Bronchial epithelial cell (primary cell): ENCODE data around the gene UBE2A. TPM values are rescaled to one million over a fixed set of nuclear protein-coding genes. Genes with fewer than 3 reads are reported as not detected.

Experiments
- DNase-seq: peaks from one replicate; pipeline ENCODE4 v3.0.0-alpha.2; 2010; ENCODE audit warnings: low read depth
- FAIRE-seq: peaks from 2 replicates; lab custom pipeline; 2011; peaks lifted over from hg19 to GRCh38; lab: Jason Lieb, UNC
- H3K27me3 ChIP-seq: 2 replicates; pipeline ENCODE4 v1.5.1; 2011; ENCODE audit warnings: low read length; ENCODE audit not compliant: control insufficient read depth, insufficient read depth
- H3K36me3 ChIP-seq: 2 replicates; pipeline ENCODE4 v1.5.1; 2011; ENCODE audit warnings: low read length; ENCODE audit not compliant: control insufficient read depth, insufficient read depth
- H3K4me3 ChIP-seq: 2 replicates; pipeline ENCODE4 v1.5.1; 2011; ENCODE audit warnings: mild to moderate bottlenecking, low read depth, low read length, control low read depth
- total RNA-seq: library from RNA; depleted of rRNA; stranded (reverse); fragments of >200 nt; gene quantifications from 2 replicates; pipeline ENCODE4 v1.2.1, GENCODE V29; 2014
- TF ChIP-seq, protein P1 (sequence below): IDR thresholded peaks from 2 replicates; pipeline ENCODE4 v1.5.1; 2011; ENCODE audit warnings: mild to moderate bottlenecking, moderate library complexity, low read length, control low read depth, inconsistent platforms; ENCODE audit not compliant: insufficient read depth, severe bottlenecking

Gene UBE2A
- total RNA-seq, 1 donor from 2014 or later = 18.4 TPM

DNA sequence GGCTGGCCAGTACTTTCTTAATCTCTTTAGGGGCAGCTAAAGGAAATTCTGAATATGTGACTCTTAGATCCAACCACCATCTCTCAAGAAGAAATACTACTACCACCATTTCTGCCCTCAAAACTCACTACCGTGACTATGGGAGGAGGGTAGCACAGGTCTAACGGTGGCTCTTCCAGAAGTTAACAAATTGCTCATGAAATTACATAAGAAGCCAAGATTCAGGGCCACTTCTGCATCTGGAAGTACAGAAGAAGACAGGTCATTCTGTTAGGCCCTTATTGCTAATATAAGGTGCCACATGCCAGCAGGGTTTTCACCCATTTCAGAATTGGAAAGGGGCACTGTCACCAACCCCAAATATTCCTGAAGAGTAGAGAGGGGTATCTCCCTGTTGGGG lies 51.5 kb downstream of the UBE2A start:
- Histone ChIP-seq H3K27me3 (no peaks in the 10 kb centered on the region), H3K4me3 (no peak overlapping the region), H3K36me3 (no peaks in the 10 kb centered on the region)
- TF ChIP-seq, protein P1, sequence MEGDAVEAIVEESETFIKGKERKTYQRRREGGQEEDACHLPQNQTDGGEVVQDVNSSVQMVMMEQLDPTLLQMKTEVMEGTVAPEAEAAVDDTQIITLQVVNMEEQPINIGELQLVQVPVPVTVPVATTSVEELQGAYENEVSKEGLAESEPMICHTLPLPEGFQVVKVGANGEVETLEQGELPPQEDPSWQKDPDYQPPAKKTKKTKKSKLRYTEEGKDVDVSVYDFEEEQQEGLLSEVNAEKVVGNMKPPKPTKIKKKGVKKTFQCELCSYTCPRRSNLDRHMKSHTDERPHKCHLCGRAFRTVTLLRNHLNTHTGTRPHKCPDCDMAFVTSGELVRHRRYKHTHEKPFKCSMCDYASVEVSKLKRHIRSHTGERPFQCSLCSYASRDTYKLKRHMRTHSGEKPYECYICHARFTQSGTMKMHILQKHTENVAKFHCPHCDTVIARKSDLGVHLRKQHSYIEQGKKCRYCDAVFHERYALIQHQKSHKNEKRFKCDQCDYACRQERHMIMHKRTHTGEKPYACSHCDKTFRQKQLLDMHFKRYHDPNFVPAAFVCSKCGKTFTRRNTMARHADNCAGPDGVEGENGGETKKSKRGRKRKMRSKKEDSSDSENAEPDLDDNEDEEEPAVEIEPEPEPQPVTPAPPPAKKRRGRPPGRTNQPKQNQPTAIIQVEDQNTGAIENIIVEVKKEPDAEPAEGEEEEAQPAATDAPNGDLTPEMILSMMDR = no peak
- no peak for DNase-seq
- FAIRE-seq = no peak

Other genes starting within 250 kb of the UBE2A start
- 13.4 and 31.0 TPM in 2 replicates for gene SLC25A43, start 175.2 kb upstream of the UBE2A start, total RNA-seq
- 486 and 551 TPM in 2 replicates for gene SLC25A5, start 106.1 kb upstream of the UBE2A start, total RNA-seq
- 48.9 and 55.5 TPM in 2 replicates for gene STEEP1, start 9.2 kb upstream of the UBE2A start, total RNA-seq
- gene NKRF, start 31.9 kb downstream of the UBE2A start, total RNA-seq = 3.5 and 5.8 TPM in 2 replicates
- 1.6 and 1.7 TPM in 2 replicates for gene SEPTIN6, start 118.6 kb downstream of the UBE2A start, total RNA-seq
- gene SOWAHD, start 184.0 kb downstream of the UBE2A start, total RNA-seq = under 0.01 TPM in 2 replicates
- gene RPL39, start 217.1 kb downstream of the UBE2A start, total RNA-seq = 2,415 and 8,689 TPM in 2 replicates